PC-3 (cell line): ENCODE data around the gene CALB2. TPM values are rescaled to one million over a fixed set of nuclear protein-coding genes. Genes with fewer than 3 reads are reported as not detected.

Source experiments
- ATAC-seq: fragments of 200-7000 bp; cut with Tn5 transposase; 2 replicates; pipeline ENCODE4 v1.9.1; 2020; ENCODE audit warnings: mild to moderate bottlenecking, moderate library complexity
- BruUV-seq: library from RNA; stranded (reverse); fragments of 400-500 nt; replicated peaks from 2 replicates; lab custom pipeline; 2021; lab: Mats Ljungman, UMichigan
- CTCF ChIA-PET: fragments of 300-600 bp; sonication (Branson Sonifier 250); formaldehyde crosslinking; loops from one replicate; lab custom pipeline; 2022; ENCODE audit warnings: antibody characterized with exemption; lab: Charles Lee
- POLR2A ChIA-PET: fragments of 300-600 bp; sonication (Branson Sonifier 250); formaldehyde crosslinking; loops from one replicate; lab custom pipeline; 2022; ENCODE audit warnings: antibody characterized with exemption; ENCODE audit not compliant: unreplicated experiment; lab: Charles Lee
- DNase-seq: peaks from one replicate; pipeline ENCODE4 v3.0.0-alpha.2; 2015
- H2AFZ ChIP-seq: fragments of 300-600 bp; sonication (generic); 2 replicates; pipeline ENCODE4 v1.6.0; 2016; ENCODE audit warnings: antibody characterized with exemption, low read length
- H3F3A ChIP-seq: fragments of 300-600 bp; sonication (generic); one replicate; pipeline ENCODE4 v1.6.0; 2017; ENCODE audit warnings: antibody characterized with exemption, low read length, control low read depth, mild to moderate bottlenecking; ENCODE audit not compliant: unreplicated experiment
- H3K27ac ChIP-seq: fragments of 300-600 bp; sonication (generic); 2 replicates; pipeline ENCODE4 v1.5.1; 2016; ENCODE audit warnings: mild to moderate bottlenecking, low read length
- H3K27me3 ChIP-seq: fragments of 300-600 bp; sonication (generic); 2 replicates; pipeline ENCODE4 v1.6.1; 2016; ENCODE audit warnings: low read length, mixed read lengths
- H3K36me3 ChIP-seq: fragments of 300-600 bp; sonication (generic); 2 replicates; pipeline ENCODE4 v1.6.1; 2016; ENCODE audit warnings: low read depth, mixed run types, low read length, mixed read lengths
- H3K4me1 ChIP-seq: fragments of 300-600 bp; sonication (generic); 2 replicates; pipeline ENCODE4 v1.5.1; 2016; ENCODE audit warnings: low read length; ENCODE audit not compliant: insufficient read depth
- H3K4me2 ChIP-seq: fragments of 300-600 bp; sonication (generic); 2 replicates; pipeline ENCODE4 v1.6.0; 2016; ENCODE audit warnings: low read length
- H3K4me3 ChIP-seq: fragments of 300-600 bp; sonication (generic); 2 replicates; pipeline ENCODE4 v1.5.1; 2016; ENCODE audit warnings: mild to moderate bottlenecking, low read length, mixed read lengths
- H3K79me2 ChIP-seq: fragments of 300-600 bp; sonication (generic); 2 replicates; pipeline ENCODE4 v1.6.1; 2017; ENCODE audit warnings: low read length, mixed read lengths
- H3K9ac ChIP-seq: fragments of 300-600 bp; sonication (generic); 2 replicates; pipeline ENCODE4 v1.6.0; 2016; ENCODE audit warnings: mild to moderate bottlenecking, low read length
- H3K9me2 ChIP-seq: fragments of 300-600 bp; sonication (generic); replicated peaks from 2 replicates; pipeline ENCODE4 v1.6.1; 2016; ENCODE audit warnings: mixed run types, low read length, mixed read lengths
- H3K9me3 ChIP-seq: fragments of 300-600 bp; sonication (generic); 2 replicates; pipeline ENCODE4 v1.6.1; 2016; ENCODE audit warnings: low read length, mixed read lengths
- H4K20me1 ChIP-seq: fragments of 300-600 bp; sonication (generic); 2 replicates; pipeline ENCODE4 v1.6.1; 2016; ENCODE audit warnings: low read length, mixed read lengths
- EZH2 ChIP-seq: fragments of 300-600 bp; sonication (generic); IDR thresholded peaks from one replicate; pipeline ENCODE4 v1.6.1; 2017; ENCODE audit warnings: antibody characterized with exemption, mild to moderate bottlenecking, low read length; ENCODE audit not compliant: unreplicated experiment
- EZH2phosphoT487 ChIP-seq: fragments of 300-600 bp; sonication (generic); IDR thresholded peaks from 2 replicates; pipeline ENCODE4 v1.6.1; 2018; ENCODE audit warnings: mild to moderate bottlenecking, antibody characterized with exemption, low read length, borderline replicate concordance
- intact Hi-C: fragments of 100-400 bp; cut with micrococcal nuclease; formaldehyde crosslinking; loops from 2 replicates; pipeline ENCODE4 v1.9.0; 2023
- total RNA-seq: library from RNA; depleted of rRNA; stranded (reverse); fragments of >200 nt; gene quantifications from 2 replicates; pipeline ENCODE4 v1.2.3, GENCODE V29; 2014
- TF ChIP-seq, protein P1 (sequence below): fragments of 300-600 bp; sonication (generic); conservative IDR thresholded peaks from 2 replicates; pipeline ENCODE4 v1.5.1; 2017; ENCODE audit warnings: antibody characterized with exemption, low read depth, mild to moderate bottlenecking, low read length

Gene CALB2
- total RNA-seq, 1 experiment from 2014 or later: 0.47 TPM

GRCh38 chr16:71399801-71400563 is 41.5 kb downstream of the CALB2 start:
- Histone ChIP-seq H3K4me1 (no peaks in the 10 kb centered on the region), H3K36me3 (no peaks in the 10 kb centered on the region), H3K9ac (no peak overlapping the region), H3K4me3 (no peak overlapping the region), H2AFZ (no peak overlapping the region), H3F3A (no peaks in the 10 kb centered on the region), H3K79me2 (no peaks in the 10 kb centered on the region), H3K27ac (no peak overlapping the region), H3K9me2 (no peaks in the 10 kb centered on the region), H4K20me1 (no peaks in the 10 kb centered on the region), H3K4me2 (no peak overlapping the region), H3K27me3 (peaks cover 28% of the 10 kb centered on the region; the same call in 1 of the 2 replicates), H3K9me3 (no peaks in the 10 kb centered on the region)
- BruUV-seq: no TSS peak
- ATAC-seq (no peak), DNase-seq (no peak)
- CTCF ChIA-PET: no interaction called here
- POLR2A ChIA-PET: no interaction called here
- intact Hi-C loops: no loop called here
- TF ChIP-seq, protein P1, sequence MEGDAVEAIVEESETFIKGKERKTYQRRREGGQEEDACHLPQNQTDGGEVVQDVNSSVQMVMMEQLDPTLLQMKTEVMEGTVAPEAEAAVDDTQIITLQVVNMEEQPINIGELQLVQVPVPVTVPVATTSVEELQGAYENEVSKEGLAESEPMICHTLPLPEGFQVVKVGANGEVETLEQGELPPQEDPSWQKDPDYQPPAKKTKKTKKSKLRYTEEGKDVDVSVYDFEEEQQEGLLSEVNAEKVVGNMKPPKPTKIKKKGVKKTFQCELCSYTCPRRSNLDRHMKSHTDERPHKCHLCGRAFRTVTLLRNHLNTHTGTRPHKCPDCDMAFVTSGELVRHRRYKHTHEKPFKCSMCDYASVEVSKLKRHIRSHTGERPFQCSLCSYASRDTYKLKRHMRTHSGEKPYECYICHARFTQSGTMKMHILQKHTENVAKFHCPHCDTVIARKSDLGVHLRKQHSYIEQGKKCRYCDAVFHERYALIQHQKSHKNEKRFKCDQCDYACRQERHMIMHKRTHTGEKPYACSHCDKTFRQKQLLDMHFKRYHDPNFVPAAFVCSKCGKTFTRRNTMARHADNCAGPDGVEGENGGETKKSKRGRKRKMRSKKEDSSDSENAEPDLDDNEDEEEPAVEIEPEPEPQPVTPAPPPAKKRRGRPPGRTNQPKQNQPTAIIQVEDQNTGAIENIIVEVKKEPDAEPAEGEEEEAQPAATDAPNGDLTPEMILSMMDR: no peak
- TF ChIP-seq EZH2phosphoT487 (no peak), EZH2 (no peak)

DNA sequence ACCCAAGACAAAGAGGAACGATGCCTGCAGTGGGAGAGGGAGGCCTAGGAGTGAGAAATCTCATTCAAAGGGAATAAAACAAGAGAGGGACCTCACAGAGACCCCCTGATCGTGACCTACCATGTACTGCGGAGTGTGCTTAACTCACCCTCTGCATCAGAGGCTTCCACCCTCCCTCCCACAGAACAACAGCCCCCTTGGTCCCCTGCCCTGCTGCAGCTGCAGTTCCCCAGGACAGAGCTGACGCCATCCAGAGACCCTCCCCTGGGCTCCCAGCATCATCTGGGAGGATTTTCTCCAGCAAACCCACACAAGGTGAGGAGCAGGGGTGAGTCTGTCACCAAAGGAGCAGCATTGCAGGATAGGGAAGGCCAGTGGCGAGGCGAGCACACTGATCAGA is 43.5 kb downstream of the CALB2 start:
- Histone ChIP-seq H4K20me1 (no peaks in the 10 kb centered on the region), H3K36me3 (no peaks in the 10 kb centered on the region), H3K27me3 (peaks cover 28% of the 10 kb centered on the region; the same call in 1 of the 2 replicates), H3K79me2 (no peaks in the 10 kb centered on the region), H3K4me2 (no peak overlapping the region), H3K9me3 (no peaks in the 10 kb centered on the region), H3K4me3 (no peak overlapping the region), H3K4me1 (no peaks in the 10 kb centered on the region), H3K27ac (no peak overlapping the region), H3K9ac (no peak overlapping the region), H3F3A (no peaks in the 10 kb centered on the region), H3K9me2 (no peaks in the 10 kb centered on the region), H2AFZ (no peak overlapping the region)
- TF ChIP-seq EZH2: no peak
- no peak for TF ChIP-seq EZH2phosphoT487
- TF ChIP-seq, protein P1: no peak
- no TSS peak for BruUV-seq
- DNase-seq (no peak), ATAC-seq (no peak)
- intact Hi-C loops: no loop called here
- ChIA-PET POLR2A (no interaction called here), CTCF (no interaction called here)

- ATAC-seq (no peak), DNase-seq (no peak)
- Histone ChIP-seq H3K9me3 (no peaks in the 10 kb centered on the region), H4K20me1 (no peaks in the 10 kb centered on the region), H2AFZ (no peak overlapping the region), H3K4me2 (no peak overlapping the region), H3K9ac (no peak overlapping the region), H3K27ac (no peak overlapping the region), H3K9me2 (no peaks in the 10 kb centered on the region), H3K36me3 (no peaks in the 10 kb centered on the region), H3K27me3 (peaks cover 25% of the 10 kb centered on the region; the same call in 1 of the 2 replicates), H3K4me1 (no peaks in the 10 kb centered on the region), H3K79me2 (no peaks in the 10 kb centered on the region), H3K4me3 (no peak overlapping the region), H3F3A (no peaks in the 10 kb centered on the region)
- intact Hi-C loops: no loop called here
- BruUV-seq: no TSS peak
- ChIA-PET CTCF (no interaction called here), POLR2A (no interaction called here)
- TF ChIP-seq EZH2: no peak
- TF ChIP-seq, protein P1: no peak
- TF ChIP-seq EZH2phosphoT487: no peak
Observed at GRCh38 chr16:71402674-71403073, 44.2 kb downstream of the CALB2 start.
